Parathyroid adenoma (tissue), 2 donors: Measurements from ENCODE around the gene WNK2.

ENCODE experiments used
- H2AFZ ChIP-seq: fragments of 300-600 bp; sonication (generic); one replicate; pipeline ENCODE4 v1.7.0; 2017; ENCODE audit warnings: antibody characterized with exemption, mild to moderate bottlenecking
- H3K27ac ChIP-seq: fragments of 300-600 bp; sonication (generic); one replicate; pipeline ENCODE4 v1.7.0; 2017
- H3K27me3 ChIP-seq: fragments of 300-600 bp; sonication (generic); one replicate; pipeline ENCODE4 v1.7.0; 2017; ENCODE audit warnings: low read length; ENCODE audit not compliant: control insufficient read depth, insufficient read depth
- H3K36me3 ChIP-seq: fragments of 300-600 bp; sonication (generic); one replicate; pipeline ENCODE4 v1.7.0; 2017; ENCODE audit warnings: low read length; ENCODE audit not compliant: control insufficient read depth, insufficient read depth
- H3K4me1 ChIP-seq: fragments of 300-600 bp; sonication (generic); one replicate; pipeline ENCODE4 v1.7.0; 2017; ENCODE audit warnings: control low read depth
- H3K4me2 ChIP-seq: fragments of 300-600 bp; sonication (generic); one replicate; pipeline ENCODE4 v1.7.0; 2017; ENCODE audit warnings: low read length
- H3K4me3 ChIP-seq: fragments of 300-600 bp; sonication (generic); one replicate; pipeline ENCODE4 v1.7.0; 2017; ENCODE audit warnings: low read depth, low read length
- H3K79me2 ChIP-seq: fragments of 300-600 bp; sonication (generic); one replicate; pipeline ENCODE4 v1.7.0; 2017; ENCODE audit warnings: control low read depth
- H3K9ac ChIP-seq: fragments of 300-600 bp; sonication (generic); one replicate; pipeline ENCODE4 v1.7.0; 2017; ENCODE audit warnings: mild to moderate bottlenecking
- H3K9me3 ChIP-seq: fragments of 300-600 bp; sonication (generic); one replicate; pipeline ENCODE4 v1.7.0; 2017; ENCODE audit warnings: low read length; ENCODE audit not compliant: control insufficient read depth
- TF ChIP-seq, protein P1 (sequence below): fragments of 300-600 bp; sonication (generic); IDR thresholded peaks from one replicate; pipeline ENCODE4 v1.7.0; 2017; ENCODE audit warnings: antibody characterized with exemption, mild to moderate bottlenecking
- donor health status: primary hyperparathyroidism.

The WNK2 gene

DNA sequence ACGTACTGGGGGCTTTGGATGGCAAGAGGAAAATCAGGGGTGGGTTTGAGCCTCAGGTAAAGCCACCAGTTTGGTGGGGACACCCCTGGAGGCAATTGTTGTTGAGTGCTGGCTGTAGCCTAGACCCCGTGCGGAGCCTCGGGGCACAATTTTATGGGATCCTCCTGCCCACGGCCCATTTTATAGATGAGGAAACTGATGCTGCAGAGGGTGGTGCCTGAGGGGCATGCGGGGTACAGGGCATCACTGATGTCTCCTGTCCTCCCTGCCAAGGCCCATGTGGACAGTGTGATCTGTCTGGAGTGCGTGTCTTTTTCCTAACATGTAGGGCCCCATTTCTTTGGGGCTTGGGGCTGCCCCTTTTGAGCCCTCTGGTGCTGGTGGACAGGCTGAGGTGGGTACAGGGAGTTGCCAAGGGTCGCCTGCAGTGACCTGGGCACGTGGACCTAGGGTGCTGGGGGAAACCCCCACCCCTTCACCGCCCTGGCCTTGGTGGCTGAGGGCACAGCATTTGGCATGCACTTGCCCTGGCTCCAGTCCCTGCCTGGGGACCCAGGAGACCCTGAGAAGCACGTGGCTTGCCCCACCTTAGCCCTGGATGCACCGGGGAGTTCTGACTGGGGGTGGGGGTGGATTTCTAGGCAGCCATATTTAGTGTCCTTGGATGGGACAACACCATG lies 22.1 kb downstream of the WNK2 start:
- Histone ChIP-seq H2AFZ (no peak overlapping the region), H3K27ac (no peak overlapping the region), H3K9ac (no peak overlapping the region), H3K79me2 (no peaks in the 10 kb centered on the region), H3K4me2 (no peak overlapping the region), H3K4me1 (peaks cover 11% of the 10 kb centered on the region), H3K27me3 (no peaks in the 10 kb centered on the region), H3K9me3 (no peaks in the 10 kb centered on the region), H3K4me3 (no peak overlapping the region), H3K36me3 (no peaks in the 10 kb centered on the region)
- TF ChIP-seq, protein P1, sequence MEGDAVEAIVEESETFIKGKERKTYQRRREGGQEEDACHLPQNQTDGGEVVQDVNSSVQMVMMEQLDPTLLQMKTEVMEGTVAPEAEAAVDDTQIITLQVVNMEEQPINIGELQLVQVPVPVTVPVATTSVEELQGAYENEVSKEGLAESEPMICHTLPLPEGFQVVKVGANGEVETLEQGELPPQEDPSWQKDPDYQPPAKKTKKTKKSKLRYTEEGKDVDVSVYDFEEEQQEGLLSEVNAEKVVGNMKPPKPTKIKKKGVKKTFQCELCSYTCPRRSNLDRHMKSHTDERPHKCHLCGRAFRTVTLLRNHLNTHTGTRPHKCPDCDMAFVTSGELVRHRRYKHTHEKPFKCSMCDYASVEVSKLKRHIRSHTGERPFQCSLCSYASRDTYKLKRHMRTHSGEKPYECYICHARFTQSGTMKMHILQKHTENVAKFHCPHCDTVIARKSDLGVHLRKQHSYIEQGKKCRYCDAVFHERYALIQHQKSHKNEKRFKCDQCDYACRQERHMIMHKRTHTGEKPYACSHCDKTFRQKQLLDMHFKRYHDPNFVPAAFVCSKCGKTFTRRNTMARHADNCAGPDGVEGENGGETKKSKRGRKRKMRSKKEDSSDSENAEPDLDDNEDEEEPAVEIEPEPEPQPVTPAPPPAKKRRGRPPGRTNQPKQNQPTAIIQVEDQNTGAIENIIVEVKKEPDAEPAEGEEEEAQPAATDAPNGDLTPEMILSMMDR: no peak

DNA sequence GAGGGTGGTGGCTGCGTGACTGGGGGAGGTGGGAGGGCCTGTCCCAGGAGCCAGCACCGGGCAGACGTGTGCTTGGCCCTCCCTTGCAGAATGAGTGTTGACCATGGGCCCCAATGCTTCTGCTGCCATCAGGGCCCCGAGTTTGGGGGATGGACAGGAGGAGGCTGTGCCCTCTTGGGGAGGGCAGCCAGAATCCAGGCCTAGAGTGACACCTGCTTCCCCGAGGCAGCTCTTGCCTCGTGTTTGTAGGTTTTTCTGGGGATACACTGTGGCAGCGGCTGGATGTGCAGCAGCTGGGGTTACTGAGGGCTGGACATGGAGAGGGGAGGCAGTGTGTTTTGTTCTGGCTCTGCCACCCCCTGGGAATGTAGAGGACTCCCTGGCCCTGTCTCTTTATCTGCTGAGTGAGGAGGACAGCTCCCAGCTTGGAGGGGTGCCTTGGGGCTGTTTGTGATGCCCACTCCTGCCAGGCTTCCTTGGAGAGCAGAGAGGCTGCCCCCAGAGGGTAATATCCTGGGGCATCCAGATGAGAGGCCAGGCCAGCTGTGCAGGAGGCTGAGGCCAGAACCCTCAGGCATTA lies 22.7 kb downstream of the WNK2 start:
- Histone ChIP-seq H3K4me1 (peaks cover 8% of the 10 kb centered on the region), H3K27me3 (no peaks in the 10 kb centered on the region)
- TF ChIP-seq, protein P1: no peak

DNA sequence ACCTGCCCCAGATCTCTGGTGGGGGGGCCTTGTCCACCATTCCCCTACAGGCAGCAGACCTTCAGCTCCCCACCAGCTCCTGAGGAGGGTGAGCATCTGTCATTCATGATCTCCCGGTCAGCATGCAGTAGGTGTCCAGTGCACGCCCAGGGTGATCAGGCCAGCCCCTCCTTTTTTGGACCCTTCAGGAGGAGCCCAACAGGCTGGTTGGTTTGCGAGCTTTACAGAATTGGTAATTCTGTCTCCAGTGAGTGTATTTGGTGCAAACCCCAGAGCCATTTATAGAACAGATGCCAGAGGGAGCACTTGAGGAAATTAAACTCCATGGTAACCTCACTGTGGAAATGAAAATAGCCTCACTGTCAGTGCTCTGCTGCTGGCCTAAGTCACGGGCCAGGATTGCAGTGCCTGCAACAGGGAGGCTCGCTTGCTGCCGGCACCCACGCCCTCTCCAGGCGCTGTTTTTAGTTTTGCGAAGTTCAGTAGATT lies 23.4 kb downstream of the WNK2 start:
- H3K27ac ChIP-seq: no peak overlapping the region
- no peak overlapping the region for H3K9ac ChIP-seq
- no peaks in the 10 kb centered on the region for H3K79me2 ChIP-seq
- H3K9me3 ChIP-seq: no peaks in the 10 kb centered on the region
- no peaks in the 10 kb centered on the region for H3K36me3 ChIP-seq
- peaks cover 8% of the 10 kb centered on the region for H3K4me1 ChIP-seq
- H2AFZ ChIP-seq: no peak overlapping the region
- no peaks in the 10 kb centered on the region for H3K27me3 ChIP-seq
- H3K4me3 ChIP-seq: no peak overlapping the region
- TF ChIP-seq, protein P1: no peak
- H3K4me2 ChIP-seq: no peak overlapping the region

More for the DNA sequence above, 22.7 kb downstream of the WNK2 start:
- H3K4me2 ChIP-seq: no peak overlapping the region
- H3K9ac ChIP-seq: no peak overlapping the region
- no peak overlapping the region for H3K27ac ChIP-seq
- H3K4me3 ChIP-seq: no peak overlapping the region
- no peaks in the 10 kb centered on the region for H3K9me3 ChIP-seq
- no peaks in the 10 kb centered on the region for H3K79me2 ChIP-seq
- no peak overlapping the region for H2AFZ ChIP-seq
- H3K36me3 ChIP-seq: no peaks in the 10 kb centered on the region

DNA sequence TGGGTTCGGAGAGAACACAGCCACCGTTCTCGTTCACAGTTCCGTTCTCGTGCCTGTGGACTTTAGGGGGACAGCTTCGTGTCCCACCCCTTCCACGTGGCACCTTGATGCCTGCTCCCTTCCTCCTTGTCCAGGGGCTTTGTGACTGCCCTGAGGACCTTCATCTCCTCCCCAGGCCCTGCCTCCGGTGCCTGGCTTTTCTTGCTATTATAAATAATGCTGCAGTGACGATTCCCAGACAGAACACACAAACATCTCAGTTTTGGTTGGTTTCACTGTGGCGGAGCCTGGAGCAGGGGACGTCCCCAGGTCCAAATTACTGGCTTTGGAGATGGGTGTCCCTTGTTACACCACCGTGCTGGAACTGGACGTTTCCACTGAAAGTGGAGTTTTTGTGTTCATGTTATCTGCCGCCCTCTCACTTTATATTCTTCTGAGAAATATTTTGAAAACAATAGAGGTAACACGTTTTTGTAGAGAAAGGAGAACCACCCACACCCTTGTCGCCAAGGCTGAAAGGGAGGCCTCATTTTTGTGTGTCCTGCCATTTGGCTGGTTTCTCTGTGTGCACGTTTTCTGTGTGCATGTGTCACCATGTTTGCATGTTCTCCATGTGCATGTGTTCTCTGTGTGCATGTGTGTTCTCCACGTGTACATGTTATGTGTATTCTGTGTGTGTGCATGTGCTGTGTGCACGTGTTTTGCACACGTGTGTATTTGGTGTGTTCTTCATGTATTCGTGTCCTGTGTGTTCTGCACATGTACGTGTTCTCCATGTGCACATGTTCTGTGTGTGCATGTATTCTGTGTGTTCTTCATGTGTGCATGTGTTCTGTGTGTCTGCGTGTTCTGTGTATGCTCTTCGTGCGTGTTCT lies 24.2 kb downstream of the WNK2 start:
- Histone ChIP-seq H2AFZ (no peak overlapping the region), H3K79me2 (no peaks in the 10 kb centered on the region), H3K36me3 (no peaks in the 10 kb centered on the region), H3K4me3 (no peak overlapping the region), H3K27me3 (no peaks in the 10 kb centered on the region), H3K27ac (no peak overlapping the region), H3K4me2 (no peak overlapping the region), H3K9ac (no peak overlapping the region), H3K9me3 (no peaks in the 10 kb centered on the region), H3K4me1 (peaks cover 8% of the 10 kb centered on the region)
- TF ChIP-seq, protein P1: no peak
